ENCODE measurements around the gene ZFYVE9. TPM values are rescaled to one million over a fixed set of nuclear protein-coding genes. Genes with fewer than 3 reads are reported as not detected.

Gene ZFYVE9
- total and polyA plus RNA-seq, 2 of the 13 experiments (the other 11 are each of a cell fraction or from before 2014, with no cell fraction given), result 9.2 to 19.8 TPM

- TF ChIP-seq AHDC1 (CRISPR knock-in tag; IDR thresholded peaks at IDR 0.05; ENCODE audit: borderline replicate concordance) (no peak), ZBTB46 (CRISPR knock-in tag; IDR thresholded peaks at IDR 0.05; ENCODE audit: borderline replicate concordance) (no peak), SOX13 (IDR thresholded peaks at IDR 0.05) (no peak), SOX13 (CRISPR knock-in tag; conservative IDR thresholded peaks at IDR 0.05 in 1 of 2, IDR thresholded peaks at IDR 0.05 in 1 of 2) (no peak), ZNF383 (CRISPR knock-in tag; IDR thresholded peaks at IDR 0.05; ENCODE audit: borderline replicate concordance) (no peak), ATF1 (CRISPR knock-in tag; IDR thresholded peaks at IDR 0.05) (no peak), ZSCAN30 (CRISPR knock-in tag; IDR thresholded peaks at IDR 0.05) (no peak), ZUFSP (CRISPR knock-in tag; IDR thresholded peaks at IDR 0.05; ENCODE audit: borderline replicate concordance) (no peak), RXRA (CRISPR knock-in tag; IDR thresholded peaks at IDR 0.05) (no peak), ZNF512B (CRISPR knock-in tag; IDR thresholded peaks at IDR 0.05; ENCODE audit: borderline replicate concordance) (no peak)
- TF ChIP-seq, protein P1, sequence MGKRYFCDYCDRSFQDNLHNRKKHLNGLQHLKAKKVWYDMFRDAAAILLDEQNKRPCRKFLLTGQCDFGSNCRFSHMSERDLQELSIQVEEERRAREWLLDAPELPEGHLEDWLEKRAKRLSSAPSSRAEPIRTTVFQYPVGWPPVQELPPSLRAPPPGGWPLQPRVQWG (CRISPR knock-in tag; IDR thresholded peaks at IDR 0.05; ENCODE audit: borderline replicate concordance, low read depth), result no peak
These were observed 95.5 kb downstream of the ZFYVE9 start (continued) for GRCh38 chr1:52237430-52237829.

Measured in HepG2 (cell line).